ENCODE results near the gene SLC24A3. TPM values are rescaled to one million over a fixed set of nuclear protein-coding genes. Genes with fewer than 3 reads are reported as not detected.

The SLC24A3 gene
- total and polyA plus RNA-seq, 4 donors = 17.5 to 64.9 (median 43.8) TPM

- Histone ChIP-seq H3K9me3 (ENCODE audit: control insufficient read depth, insufficient read depth, low read length) (no peaks in the 10 kb centered on the region), H3K27ac (ENCODE audit: low read depth, low read length) (no peak overlapping the region), H3K4me3 (ENCODE audit: low read depth, low read length) (no peak overlapping the region), H3K27me3 (ENCODE audit: control insufficient read depth, insufficient read depth, low read length) (peaks cover 4% of the 10 kb centered on the region), H3K4me1 (ENCODE audit: control insufficient read depth, insufficient read depth, low read length) (peaks cover 27% of the 10 kb centered on the region), H3K36me3 (ENCODE audit: control insufficient read depth, insufficient read depth, low read length) (no peaks in the 10 kb centered on the region)
- DNase-seq (ENCODE audit: low read depth in 4 of 6, low spot score in 6 of 6) = no peak
- 68% methylated on average over 2 of the region's 9 CpGs for WGBS (ENCODE audit: insufficient coverage)
Measured at GRCh38 chr20:19210391-19211155, 1.9 kb upstream of the SLC24A3 start.

GRCh38 chr20:19211252-19211651 is 1.2 kb upstream of the SLC24A3 start:
- Histone ChIP-seq H3K27ac (ENCODE audit: low read depth, low read length) (peak overlapping the region; percentile 15), H3K36me3 (ENCODE audit: control insufficient read depth, insufficient read depth, low read length) (no peaks in the 10 kb centered on the region), H3K4me3 (ENCODE audit: low read depth, low read length) (peak overlapping the region; percentile 45), H3K9me3 (ENCODE audit: control insufficient read depth, insufficient read depth, low read length) (no peaks in the 10 kb centered on the region), H3K4me1 (ENCODE audit: control insufficient read depth, insufficient read depth, low read length) (peaks cover 27% of the 10 kb centered on the region), H3K27me3 (ENCODE audit: control insufficient read depth, insufficient read depth, low read length) (peaks cover 4% of the 10 kb centered on the region)
- no peak for DNase-seq (ENCODE audit: low read depth in 4 of 6, low spot score in 6 of 6)
- WGBS (ENCODE audit: insufficient coverage) = 83% methylated on average over 4 of the region's 5 CpGs

- Histone ChIP-seq H3K9me3 (ENCODE audit: control insufficient read depth, insufficient read depth, low read length) (no peaks in the 10 kb centered on the region), H3K36me3 (ENCODE audit: control insufficient read depth, insufficient read depth, low read length) (no peaks in the 10 kb centered on the region), H3K4me1 (ENCODE audit: control insufficient read depth, insufficient read depth, low read length) (peaks cover 27% of the 10 kb centered on the region), H3K27me3 (ENCODE audit: control insufficient read depth, insufficient read depth, low read length) (peaks cover 4% of the 10 kb centered on the region), H3K4me3 (ENCODE audit: low read depth, low read length) (peak overlapping the region; percentile 45), H3K27ac (ENCODE audit: low read depth, low read length) (peak overlapping the region; percentile 15)
- DNase-seq (ENCODE audit: low read depth in 4 of 6, low spot score in 6 of 6) = peak; percentile 29 to 86 (median 55)
- WGBS (ENCODE audit: insufficient coverage) = under 1% methylated on average over 63 of the region's 66 CpGs
Measured at GRCh38 chr20:19211661-19212468, 577 bp upstream of the SLC24A3 start.

- WGBS (ENCODE audit: insufficient coverage) = under 1% methylated on average over 54 of the region's 58 CpGs
- no peaks in the 10 kb centered on the region for H3K36me3 ChIP-seq (ENCODE audit: control insufficient read depth, insufficient read depth, low read length)
- H3K27ac ChIP-seq (ENCODE audit: low read depth, low read length) = peak overlapping the region; percentile 73
- no peaks in the 10 kb centered on the region for H3K9me3 ChIP-seq (ENCODE audit: control insufficient read depth, insufficient read depth, low read length)
- H3K4me3 ChIP-seq (ENCODE audit: low read depth, low read length) = peak overlapping the region; percentile 72
- peaks cover 4% of the 10 kb centered on the region for H3K27me3 ChIP-seq (ENCODE audit: control insufficient read depth, insufficient read depth, low read length)
- DNase-seq (ENCODE audit: low read depth in 4 of 6, low spot score in 6 of 6) = peak; percentile 44 to 93 (median 62)
- H3K4me1 ChIP-seq (ENCODE audit: control insufficient read depth, insufficient read depth, low read length) = peaks cover 27% of the 10 kb centered on the region
Measured at GRCh38 chr20:19212821-19213502, 520 bp downstream of the SLC24A3 start.

GRCh38 chr20:19213946-19214490 is 1.6 kb downstream of the SLC24A3 start:
- peak overlapping the region; percentile 7 for H3K27ac ChIP-seq (ENCODE audit: low read depth, low read length)
- 25% methylated on average over 3 of the region's 11 CpGs for WGBS (ENCODE audit: insufficient coverage)
- peak in 1 of 6 donors; percentile 40 for DNase-seq (ENCODE audit: low read depth in 4 of 6, low spot score in 6 of 6)
- no peaks in the 10 kb centered on the region for H3K9me3 ChIP-seq (ENCODE audit: control insufficient read depth, insufficient read depth, low read length)
- peaks cover 4% of the 10 kb centered on the region for H3K27me3 ChIP-seq (ENCODE audit: control insufficient read depth, insufficient read depth, low read length)
- peaks cover 27% of the 10 kb centered on the region for H3K4me1 ChIP-seq (ENCODE audit: control insufficient read depth, insufficient read depth, low read length)
- peak overlapping the region; percentile 72 for H3K4me3 ChIP-seq (ENCODE audit: low read depth, low read length)
- H3K36me3 ChIP-seq (ENCODE audit: control insufficient read depth, insufficient read depth, low read length) = no peaks in the 10 kb centered on the region

- Histone ChIP-seq H3K27me3 (ENCODE audit: control insufficient read depth, insufficient read depth, low read length) (no peaks in the 10 kb centered on the region), H3K4me1 (ENCODE audit: control insufficient read depth, insufficient read depth, low read length) (peaks cover 10% of the 10 kb centered on the region), H3K36me3 (ENCODE audit: control insufficient read depth, insufficient read depth, low read length) (no peaks in the 10 kb centered on the region), H3K9me3 (ENCODE audit: control insufficient read depth, insufficient read depth, low read length) (no peaks in the 10 kb centered on the region), H3K27ac (ENCODE audit: low read depth, low read length) (no peak overlapping the region), H3K4me3 (ENCODE audit: low read depth, low read length) (no peak overlapping the region)
- no CpG with 5 or more reads among the region's 2 CpGs for WGBS (ENCODE audit: insufficient coverage)
- DNase-seq (ENCODE audit: low read depth in 4 of 6, low spot score in 6 of 6) = peak in 1 of 6 donors; percentile 41
Measured at GRCh38 chr20:19218411-19218810, 6.0 kb downstream of the SLC24A3 start.

GRCh38 chr20:19222520-19223040 is 10.1 kb downstream of the SLC24A3 start:
- Histone ChIP-seq H3K27me3 (ENCODE audit: control insufficient read depth, insufficient read depth, low read length) (no peaks in the 10 kb centered on the region), H3K27ac (ENCODE audit: low read depth, low read length) (no peak overlapping the region), H3K36me3 (ENCODE audit: control insufficient read depth, insufficient read depth, low read length) (no peaks in the 10 kb centered on the region), H3K4me1 (ENCODE audit: control insufficient read depth, insufficient read depth, low read length) (no peaks in the 10 kb centered on the region), H3K4me3 (ENCODE audit: low read depth, low read length) (no peak overlapping the region), H3K9me3 (ENCODE audit: control insufficient read depth, insufficient read depth, low read length) (peaks cover 2% of the 10 kb centered on the region)
- DNase-seq (ENCODE audit: low read depth in 4 of 6, low spot score in 6 of 6) = no peak
- WGBS (ENCODE audit: insufficient coverage) = no CpG with 5 or more reads among the region's 2 CpGs

DNA sequence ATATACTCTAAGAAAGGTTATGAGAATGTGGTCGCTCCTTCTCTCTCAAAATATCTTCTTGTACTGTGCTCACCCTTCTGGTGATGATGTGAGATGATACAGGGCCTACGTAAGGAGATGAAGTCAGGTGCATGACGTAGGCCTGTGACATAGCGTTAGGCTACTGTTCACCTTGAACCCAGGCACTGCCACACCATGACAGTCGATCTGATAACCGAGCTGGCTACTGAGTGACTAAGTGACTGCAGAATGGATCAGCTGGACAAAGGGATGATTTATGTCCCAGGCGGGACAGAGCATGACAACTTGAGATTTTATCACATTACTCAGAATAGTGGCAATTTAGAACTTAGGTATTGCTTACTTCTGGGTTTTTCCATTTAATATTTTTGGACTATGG is 11.2 kb downstream of the SLC24A3 start:
- 100% methylated on average over 5 of the region's 7 CpGs for WGBS (ENCODE audit: insufficient coverage)
- no peaks in the 10 kb centered on the region for H3K36me3 ChIP-seq (ENCODE audit: control insufficient read depth, insufficient read depth, low read length)
- no peak overlapping the region for H3K27ac ChIP-seq (ENCODE audit: low read depth, low read length)
- DNase-seq (ENCODE audit: low read depth in 4 of 6, low spot score in 6 of 6) = no peak
- peaks cover 2% of the 10 kb centered on the region for H3K9me3 ChIP-seq (ENCODE audit: control insufficient read depth, insufficient read depth, low read length)
- no peaks in the 10 kb centered on the region for H3K4me1 ChIP-seq (ENCODE audit: control insufficient read depth, insufficient read depth, low read length)
- H3K4me3 ChIP-seq (ENCODE audit: low read depth, low read length) = no peak overlapping the region
- no peaks in the 10 kb centered on the region for H3K27me3 ChIP-seq (ENCODE audit: control insufficient read depth, insufficient read depth, low read length)

DNA sequence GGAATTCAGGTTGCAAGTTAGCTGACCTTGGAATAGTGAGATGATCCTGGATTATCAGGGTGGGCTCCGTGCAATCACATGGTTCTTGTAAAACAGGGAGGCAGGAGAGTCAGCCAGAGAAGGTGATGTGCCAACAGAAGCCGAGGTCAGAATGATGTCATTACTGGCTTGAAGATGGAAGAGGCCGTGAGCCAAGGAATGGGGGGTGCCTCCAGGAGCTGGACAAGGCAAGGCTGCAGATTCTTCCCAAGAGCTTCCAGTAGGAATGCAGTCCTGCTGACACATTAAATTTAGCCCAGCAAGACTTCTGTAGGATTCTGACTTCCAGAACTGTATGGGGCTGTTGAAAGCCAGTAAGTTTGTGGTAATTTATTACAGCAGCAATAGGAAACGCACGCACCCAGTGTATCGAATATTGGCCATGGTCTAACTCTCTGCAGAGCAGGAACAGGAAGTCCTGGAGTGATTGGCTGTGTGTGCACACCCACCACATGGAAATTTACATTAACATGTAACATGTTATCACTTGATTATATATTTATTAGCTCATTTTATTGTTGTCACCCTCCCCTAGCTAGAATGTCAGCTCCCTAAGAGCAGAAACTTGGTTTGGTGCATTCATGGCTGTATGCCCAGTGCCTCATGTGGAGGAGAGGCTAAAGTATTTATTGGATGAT is 19.1 kb downstream of the SLC24A3 start:
- H3K4me1 ChIP-seq (ENCODE audit: control insufficient read depth, insufficient read depth, low read length) = no peaks in the 10 kb centered on the region
- no peak overlapping the region for H3K27ac ChIP-seq (ENCODE audit: low read depth, low read length)
- H3K27me3 ChIP-seq (ENCODE audit: control insufficient read depth, insufficient read depth, low read length) = no peaks in the 10 kb centered on the region
- WGBS (ENCODE audit: insufficient coverage) = 56% methylated on average over 5 of the region's 6 CpGs
- H3K36me3 ChIP-seq (ENCODE audit: control insufficient read depth, insufficient read depth, low read length) = no peaks in the 10 kb centered on the region
- no peaks in the 10 kb centered on the region for H3K9me3 ChIP-seq (ENCODE audit: control insufficient read depth, insufficient read depth, low read length)
- DNase-seq (ENCODE audit: low read depth in 4 of 6, low spot score in 6 of 6) = peak in 1 of 6 donors; percentile 8
- H3K4me3 ChIP-seq (ENCODE audit: low read depth, low read length) = no peak overlapping the region

Data from spinal cord (tissue), 10 donors.